ENCODE measurements around the gene TNXB.
"Not testable (repeated sequence)": the region's sequence is repeated elsewhere in the genome, so short reads cannot be mapped to it uniquely, and the experiment has no call there.

DNA sequence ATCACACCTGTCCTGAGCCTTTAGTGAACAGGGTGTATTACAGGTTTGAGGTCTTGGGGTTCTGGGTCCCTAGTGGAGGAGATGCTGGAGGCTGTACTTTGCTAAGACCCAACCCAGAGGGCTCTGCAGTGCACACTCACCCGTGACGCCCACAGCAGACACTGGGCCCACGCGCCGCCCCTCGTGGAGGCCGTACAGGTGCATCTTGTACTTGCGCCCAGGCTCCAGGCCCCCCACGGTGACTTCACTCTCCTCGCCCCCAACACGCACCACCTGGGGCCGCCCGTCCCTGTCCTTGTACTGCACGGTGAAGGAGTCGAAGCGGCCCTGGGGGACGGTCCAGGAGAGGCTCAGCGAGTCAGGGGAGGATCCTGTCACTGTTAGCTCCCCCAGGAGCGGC is 41.6 kb downstream of the TNXB start:
- TF ChIP-seq, protein P1, sequence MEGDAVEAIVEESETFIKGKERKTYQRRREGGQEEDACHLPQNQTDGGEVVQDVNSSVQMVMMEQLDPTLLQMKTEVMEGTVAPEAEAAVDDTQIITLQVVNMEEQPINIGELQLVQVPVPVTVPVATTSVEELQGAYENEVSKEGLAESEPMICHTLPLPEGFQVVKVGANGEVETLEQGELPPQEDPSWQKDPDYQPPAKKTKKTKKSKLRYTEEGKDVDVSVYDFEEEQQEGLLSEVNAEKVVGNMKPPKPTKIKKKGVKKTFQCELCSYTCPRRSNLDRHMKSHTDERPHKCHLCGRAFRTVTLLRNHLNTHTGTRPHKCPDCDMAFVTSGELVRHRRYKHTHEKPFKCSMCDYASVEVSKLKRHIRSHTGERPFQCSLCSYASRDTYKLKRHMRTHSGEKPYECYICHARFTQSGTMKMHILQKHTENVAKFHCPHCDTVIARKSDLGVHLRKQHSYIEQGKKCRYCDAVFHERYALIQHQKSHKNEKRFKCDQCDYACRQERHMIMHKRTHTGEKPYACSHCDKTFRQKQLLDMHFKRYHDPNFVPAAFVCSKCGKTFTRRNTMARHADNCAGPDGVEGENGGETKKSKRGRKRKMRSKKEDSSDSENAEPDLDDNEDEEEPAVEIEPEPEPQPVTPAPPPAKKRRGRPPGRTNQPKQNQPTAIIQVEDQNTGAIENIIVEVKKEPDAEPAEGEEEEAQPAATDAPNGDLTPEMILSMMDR (conservative IDR thresholded peaks at IDR 0.05; ENCODE audit: low read depth, low read length), result not testable (repeated sequence)
- TF ChIP-seq EZH2 (IDR thresholded peaks at IDR 0.05; ENCODE audit: borderline replicate concordance, low read depth, low read length, poor library complexity, severe bottlenecking), result not testable (repeated sequence)
